NT2/D1 (cell line): ENCODE data around the gene PRDM10.
"Not testable (repeated sequence)": the region's sequence is repeated elsewhere in the genome, so short reads cannot be mapped to it uniquely, and the experiment has no call there.

ENCODE experiments used
- DNase-seq: peaks from one replicate; pipeline ENCODE4 v3.0.0-alpha.2; 2011; ENCODE audit warnings: low read depth, low spot score
- H3K27me3 ChIP-seq: 2 replicates; pipeline ENCODE4 v1.6.0; 2011; ENCODE audit warnings: mild to moderate bottlenecking; ENCODE audit not compliant: insufficient read length, insufficient read depth
- H3K36me3 ChIP-seq: 2 replicates; pipeline ENCODE4 v1.6.1; 2011; ENCODE audit warnings: mild to moderate bottlenecking, low read length, mixed read lengths; ENCODE audit not compliant: insufficient read depth, insufficient read length
- H3K4me1 ChIP-seq: 2 replicates; pipeline ENCODE4 v1.5.1; 2011; ENCODE audit not compliant: insufficient read depth, insufficient read length
- H3K4me3 ChIP-seq: 2 replicates; pipeline ENCODE4 v1.5.1; 2011; ENCODE audit warnings: low read depth; ENCODE audit not compliant: insufficient read length
- H3K9ac ChIP-seq: 2 replicates; pipeline ENCODE4 v1.6.0; 2011; ENCODE audit warnings: low read depth; ENCODE audit not compliant: insufficient read length
- H3K9me3 ChIP-seq: 2 replicates; pipeline ENCODE4 v1.5.1; 2011; ENCODE audit warnings: mild to moderate bottlenecking, low read length; ENCODE audit not compliant: insufficient read depth
- SUZ12 ChIP-seq: IDR thresholded peaks from 2 replicates; pipeline ENCODE4 v1.6.1; 2011; ENCODE audit not compliant: insufficient read length, insufficient read depth; ENCODE audit errors: extremely low read depth
- YY1 ChIP-seq: IDR thresholded peaks from 2 replicates; pipeline ENCODE4 v1.6.1; 2011; ENCODE audit not compliant: insufficient read length, insufficient read depth
- ZNF274 ChIP-seq: IDR thresholded peaks from 2 replicates; pipeline ENCODE4 v1.6.1; 2011; ENCODE audit warnings: mild to moderate bottlenecking, low read depth, low read length

The PRDM10 gene

GRCh38 chr11:129885381-129885780 lies 117.3 kb downstream of the PRDM10 start:
- no peaks in the 10 kb centered on the region for H3K9me3 ChIP-seq

GRCh38 chr11:129884581-129884980 lies 118.1 kb downstream of the PRDM10 start:
- DNase-seq = no peak
- Histone ChIP-seq H3K4me1 (no peaks in the 10 kb centered on the region), H3K36me3 (peaks cover 92% of the 10 kb centered on the region), H3K9me3 (no peaks in the 10 kb centered on the region), H3K27me3 (no peaks in the 10 kb centered on the region), H3K4me3 (no peak overlapping the region), H3K9ac (no peak overlapping the region)
- TF ChIP-seq SUZ12 = no peak
- no peak for TF ChIP-seq ZNF274
- TF ChIP-seq YY1 = no peak

More at GRCh38 chr11:129885381-129885780, 117.3 kb downstream of the PRDM10 start:
- no peak for DNase-seq
- Histone ChIP-seq H3K4me3 (no peak overlapping the region), H3K36me3 (peaks cover 95% of the 10 kb centered on the region), H3K9ac (no peak overlapping the region), H3K4me1 (no peaks in the 10 kb centered on the region), H3K27me3 (no peaks in the 10 kb centered on the region)
- no peak for TF ChIP-seq ZNF274
- no peak for TF ChIP-seq YY1
- TF ChIP-seq SUZ12 = no peak

GRCh38 chr11:129881570-129882170 lies 121.0 kb downstream of the PRDM10 start:
- no peak overlapping the region for H3K4me3 ChIP-seq
- peaks cover 97% of the 10 kb centered on the region for H3K36me3 ChIP-seq
- TF ChIP-seq ZNF274 = no peak
- no peak for TF ChIP-seq YY1
- TF ChIP-seq SUZ12 = no peak
- no peak overlapping the region for H3K9ac ChIP-seq
- no peaks in the 10 kb centered on the region for H3K4me1 ChIP-seq
- H3K27me3 ChIP-seq = no peaks in the 10 kb centered on the region
- no peak for DNase-seq
- H3K9me3 ChIP-seq = no peaks in the 10 kb centered on the region

GRCh38 chr11:129880311-129880710 lies 122.3 kb downstream of the PRDM10 start:
- no peaks in the 10 kb centered on the region for H3K9me3 ChIP-seq
- no peak overlapping the region for H3K9ac ChIP-seq
- H3K4me1 ChIP-seq = no peaks in the 10 kb centered on the region
- TF ChIP-seq SUZ12 (no peak), YY1 (no peak), ZNF274 (no peak)
- no peak overlapping the region for H3K4me3 ChIP-seq
- H3K36me3 ChIP-seq = peaks cover 96% of the 10 kb centered on the region
- no peaks in the 10 kb centered on the region for H3K27me3 ChIP-seq
- no peak for DNase-seq

- no peak for DNase-seq
- TF ChIP-seq YY1 = no peak
- no peak for TF ChIP-seq SUZ12
- no peak for TF ChIP-seq ZNF274
- Histone ChIP-seq H3K4me3 (no peak overlapping the region), H3K9me3 (no peaks in the 10 kb centered on the region), H3K36me3 (peaks cover 96% of the 10 kb centered on the region), H3K4me1 (no peaks in the 10 kb centered on the region), H3K27me3 (no peaks in the 10 kb centered on the region), H3K9ac (no peak overlapping the region)
Observed at GRCh38 chr11:129871914-129872313, 130.7 kb downstream of the PRDM10 start.

- H3K9ac ChIP-seq, H3K9me3 ChIP-seq, H3K4me3 ChIP-seq, H3K4me1 ChIP-seq, DNase-seq, H3K27me3 ChIP-seq: not testable (repeated sequence)
- peaks cover 98% of the 10 kb centered on the region for H3K36me3 ChIP-seq
Observed at GRCh38 chr11:129868626-129869025, 134.0 kb downstream of the PRDM10 start.

DNA sequence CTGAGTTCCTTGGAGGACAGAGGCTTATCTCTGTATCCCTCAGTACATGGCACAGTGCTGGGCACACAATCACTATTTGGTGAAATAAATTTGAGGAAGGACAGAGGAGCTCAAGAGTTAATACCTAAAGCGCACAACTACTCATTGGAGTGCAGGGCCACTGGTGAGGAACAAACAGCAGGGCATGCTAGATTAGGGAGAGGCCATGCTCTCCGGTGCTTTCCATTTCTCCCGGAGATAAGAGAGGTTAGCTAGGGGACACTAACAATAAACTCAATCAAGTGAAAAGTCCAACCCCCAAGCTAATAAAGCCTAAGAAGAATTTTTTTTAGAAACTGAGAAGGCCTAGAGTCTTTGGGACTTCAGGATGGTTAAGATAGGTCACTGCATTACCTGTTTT lies 136.3 kb downstream of the PRDM10 start:
- Histone ChIP-seq H3K27me3 (no peaks in the 10 kb centered on the region), H3K9ac (no peak overlapping the region), H3K4me3 (no peak overlapping the region), H3K9me3 (no peaks in the 10 kb centered on the region), H3K36me3 (peaks cover 84% of the 10 kb centered on the region), H3K4me1 (peaks cover 3% of the 10 kb centered on the region)
- no peak for DNase-seq
- no peak for TF ChIP-seq ZNF274
- TF ChIP-seq YY1 = no peak
- TF ChIP-seq SUZ12 = no peak

DNA sequence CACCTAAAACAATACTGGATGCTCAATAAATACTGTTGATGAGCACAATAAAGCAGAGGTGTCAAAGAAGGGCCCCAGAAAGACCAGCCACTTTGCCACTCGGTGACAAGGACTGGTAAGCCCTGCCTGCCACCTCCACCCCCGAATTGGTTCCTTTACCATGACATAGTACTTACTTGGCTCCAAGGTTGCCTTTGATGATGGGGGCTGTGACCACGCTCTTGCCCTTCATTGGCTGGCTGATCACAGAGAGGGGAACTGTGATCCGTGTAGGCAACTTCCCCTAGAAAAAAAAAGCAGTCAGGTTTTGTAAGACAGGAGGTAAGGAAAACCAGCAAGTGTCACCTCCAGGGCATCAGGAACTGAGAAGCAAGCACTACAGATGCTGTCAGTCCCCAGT lies 136.9 kb downstream of the PRDM10 start:
- Histone ChIP-seq H3K9me3 (no peaks in the 10 kb centered on the region), H3K4me1 (peaks cover 3% of the 10 kb centered on the region), H3K9ac (no peak overlapping the region), H3K36me3 (peaks cover 84% of the 10 kb centered on the region), H3K4me3 (no peak overlapping the region), H3K27me3 (no peaks in the 10 kb centered on the region)
- TF ChIP-seq SUZ12 (no peak), YY1 (no peak), ZNF274 (no peak)
- DNase-seq = no peak
